GM12878 (cell line): Measurements from ENCODE around the gene RERG. TPM values are rescaled to one million over a fixed set of nuclear protein-coding genes. Genes with fewer than 3 reads are reported as not detected.

ENCODE experiments used
- ATAC-seq: fragments of 200-7000 bp; cut with Tn5 transposase; 3 replicates; pipeline ENCODE4 v1.9.1; 2020; ENCODE audit warnings: mild to moderate bottlenecking, moderate library complexity
- BruUV-seq: library from RNA; stranded (reverse); fragments of 400-500 nt; replicated peaks from 2 replicates; lab custom pipeline; 2021; lab: Mats Ljungman, UMichigan
- CTCF ChIA-PET: fragments of 300-600 bp; sonication (Branson Sonifier 250); formaldehyde crosslinking; extraction: SDS; loops from one replicate; lab custom pipeline; 2021; ENCODE audit warnings: inconsistent platforms; lab: Yijun Ruan, JAX
- POLR2A ChIA-PET: fragments of 350-600 bp; formaldehyde crosslinking; extraction: SDS; loops from one replicate; lab custom pipeline; 2021; ENCODE audit warnings: inconsistent platforms; lab: Charles Lee
- RAD21 ChIA-PET: fragments of 300-600 bp; sonication (Branson Sonifier 250); formaldehyde crosslinking; loops from one replicate; lab custom pipeline; 2023; ENCODE audit warnings: antibody characterized with exemption; ENCODE audit not compliant: unreplicated experiment; lab: Charles Lee
- SMC1A ChIA-PET: fragments of 300-600 bp; sonication (Branson Sonifier 250); formaldehyde crosslinking; loops from one replicate; lab custom pipeline; 2023; ENCODE audit not compliant: unreplicated experiment, uncharacterized antibody; lab: Charles Lee
- DNase-seq: peaks from one replicate; pipeline ENCODE4 v3.0.0-alpha.2; 2011; ENCODE audit warnings: low read depth, low spot score
- FAIRE-seq: peaks from 3 replicates; lab custom pipeline; 2011; peaks lifted over from hg19 to GRCh38; lab: Jason Lieb, UNC
- H2AFZ ChIP-seq: 2 replicates; pipeline ENCODE4 v1.6.0; 2011; ENCODE audit warnings: low read depth, low read length, control low read depth; ENCODE audit not compliant: control insufficient read depth
- H3K27ac ChIP-seq: 2 replicates; pipeline ENCODE4 v1.5.1; 2011; ENCODE audit warnings: control low read depth; ENCODE audit not compliant: control insufficient read depth, insufficient read depth
- H3K27me3 ChIP-seq, 2 experiments: replicated peaks in 1 of 2; 2 replicates each; pipeline versions ENCODE4 v1.6.0 to v1.6.1; 2011; ENCODE audit warnings: low read length in 1 of 2; ENCODE audit not compliant: control insufficient read depth in 2 of 2, insufficient read depth in 2 of 2
- H3K36me3 ChIP-seq, 2 experiments: 2 replicates each; pipeline ENCODE4 v1.5.1; 2011; ENCODE audit warnings: low read length in 1 of 2; ENCODE audit not compliant: control insufficient read depth in 2 of 2, insufficient read depth in 2 of 2
- H3K4me1 ChIP-seq: 2 replicates; pipeline ENCODE4 v1.6.1; 2011; ENCODE audit warnings: mild to moderate bottlenecking, low read length, moderate library complexity, mixed read lengths; ENCODE audit not compliant: control insufficient read depth, insufficient read depth
- H3K4me2 ChIP-seq: 2 replicates; pipeline ENCODE4 v1.6.0; 2011; ENCODE audit warnings: control low read depth; ENCODE audit not compliant: control insufficient read depth, insufficient read depth
- H3K4me3 ChIP-seq: fragments of 200-600 bp; sonication (generic); 2 replicates; pipeline ENCODE4 v1.5.1; 2016
- H3K79me2 ChIP-seq: 2 replicates; pipeline ENCODE4 v1.6.0; 2011; ENCODE audit warnings: low read length; ENCODE audit not compliant: control insufficient read depth, insufficient read depth
- H3K9ac ChIP-seq: 2 replicates; pipeline ENCODE4 v1.8.0; 2011; ENCODE audit warnings: low read length, control low read depth, mixed read lengths; ENCODE audit not compliant: control insufficient read depth, insufficient read depth
- H3K9me3 ChIP-seq: replicated peaks from 3 replicates; pipeline ENCODE4 v1.5.1; 2011; ENCODE audit warnings: mild to moderate bottlenecking, low read length; ENCODE audit not compliant: control insufficient read depth, insufficient read depth
- H4K20me1 ChIP-seq: 2 replicates; pipeline ENCODE4 v1.6.0; 2011; ENCODE audit not compliant: control insufficient read depth, insufficient read depth
- E4F1 ChIP-seq: fragments of 450-650 bp; IDR thresholded peaks from 2 replicates; pipeline ENCODE4 v1.6.1; 2018; ENCODE audit warnings: borderline replicate concordance, mild to moderate bottlenecking; ENCODE audit not compliant: partially characterized antibody
- HDAC6 ChIP-seq: fragments of 200-600 bp; sonication (generic); IDR thresholded peaks from one replicate; pipeline ENCODE4 v1.8.0; 2017; ENCODE audit warnings: antibody characterized with exemption; ENCODE audit not compliant: unreplicated experiment
- IKZF2 ChIP-seq, 2 experiments: fragments of 450-650 bp; IDR thresholded peaks; 2 replicates each; pipeline ENCODE4 v1.6.1; 2017; ENCODE audit warnings: mild to moderate bottlenecking in 2 of 2, moderate library complexity in 2 of 2
- PAX5 ChIP-seq: IDR thresholded peaks from 2 replicates; pipeline ENCODE4 v1.6.1; 2011; ENCODE audit warnings: low read depth, low read length, borderline replicate concordance
- SMAD1 ChIP-seq: fragments of 450-650 bp; IDR thresholded peaks from 2 replicates; pipeline ENCODE4 v1.6.1; 2018; ENCODE audit warnings: mild to moderate bottlenecking, low read depth; ENCODE audit not compliant: partially characterized antibody
- SPI1 ChIP-seq: IDR thresholded peaks from 2 replicates; pipeline ENCODE4 v1.6.1; 2011; ENCODE audit warnings: low read depth, mild to moderate bottlenecking, low read length, moderate library complexity, borderline replicate concordance; ENCODE audit not compliant: insufficient read depth
- ZZZ3 ChIP-seq: IDR thresholded peaks from 2 replicates; pipeline ENCODE4 v1.6.1; 2011; ENCODE audit warnings: low read depth; ENCODE audit not compliant: control insufficient read depth, insufficient read length
- WGBS: methylation state at CpG from one replicate; pipeline ENCODE4 v1.1.6; 2016; ENCODE audit warnings: low lambda C conversion rate; ENCODE audit not compliant: insufficient replicate concordance, insufficient coverage; ENCODE audit errors: missing lambda C conversion rate; 5-methylcytosine and 5-hydroxymethylcytosine counted together
- in situ Hi-C: fragments of 300-500 bp; cut with MboI; formaldehyde crosslinking; loops from 9 replicates; pipeline ENCODE4 v1.14.3; 2018; ENCODE audit warnings: mixed read lengths
- intact Hi-C: fragments of 100-400 bp; cut with micrococcal nuclease; formaldehyde crosslinking; loops from one replicate; pipeline ENCODE4 v1.14.2; 2022; ENCODE audit not compliant: unreplicated experiment
- polyA plus RNA-seq, 11 experiments: library from polyadenylated mRNA; depleted of rRNA in 4 of 11; unstranded in 6 of 11; stranded (reverse) in 5 of 11; fragments of >200 nt; fragmentation: Nextera tagmentation in 4 of 11; fragmentation: Illumina TruSeq in 1 of 11; extraction: Ambion mirVana in 4 of 11; extraction: Trizol in 1 of 11; gene quantifications; 1 replicate in 1 of 11; 2 replicates in 10 of 11; pipeline versions ENCODE4 v1.2.1 to v1.2.3, GENCODE V29; 2011 to 2016; ENCODE audit warnings: inconsistent platforms in 2 of 11, missing spikeins in 2 of 11, low read depth in 1 of 11
- total RNA-seq, 4 experiments: library from RNA; depleted of rRNA in 3 of 4; stranded (reverse); fragments of >200 nt in 3 of 4; fragmentation: Illumina TruSeq in 1 of 4; extraction: Trizol in 1 of 4; gene quantifications; 2 replicates each; pipeline versions ENCODE4 v1.2.1 to v1.2.3, GENCODE V29; 2013 to 2021

Gene RERG
- total and polyA plus RNA-seq, 10 of the 15 experiments (the other 5 are each of a cell fraction or from before 2014, with no cell fraction given): 0.03 to 5.3 (median 0.05) TPM; not detected in 5

- TF ChIP-seq PAX5: no peak
- TF ChIP-seq SPI1: no peak
- no peak for TF ChIP-seq HDAC6
- TF ChIP-seq SMAD1: no peak
Measured at GRCh38 chr12:15173142-15173541, 48.1 kb downstream of the RERG start (continued).

- no peak overlapping the region for H2AFZ ChIP-seq
- no peak overlapping the region for H3K9ac ChIP-seq
- TF ChIP-seq E4F1: no peak
- TF ChIP-seq IKZF2 (IDR thresholded peaks at IDR 0.05): no peak
- TF ChIP-seq ZZZ3: no peak
- TF ChIP-seq, all 136 proteins: peak for 0
- Histone ChIP-seq H3K4me3 (no peak overlapping the region), H3K79me2 (no peaks in the 10 kb centered on the region), H3K4me2 (no peak overlapping the region), H3K9me3 (no peaks in the 10 kb centered on the region), H4K20me1 (no peaks in the 10 kb centered on the region), H3K27me3 (no peaks in the 10 kb centered on the region), H3K27ac (no peak overlapping the region), H3K4me1 (no peaks in the 10 kb centered on the region), H3K36me3 (no peaks in the 10 kb centered on the region)
- FAIRE-seq: no peak
- no peak for ATAC-seq
- POLR2A ChIA-PET: interaction anchor here (0.5 kb wide), 1 partner anchor 91 kb away, joined by 4 read pairs; no protein-coding TSS in a partner anchor
- WGBS: 9% methylated on average over 3 of the region's 3 CpGs
- RAD21 ChIA-PET: no interaction called here
- BruUV-seq: no TSS peak
- DNase-seq: no peak
- in situ Hi-C loops: no loop called here
- intact Hi-C loops: no loop called here
- CTCF ChIA-PET: no interaction called here
- SMC1A ChIA-PET: interaction anchor here (0.7 to 1.0 kb wide), 2 partner anchors 8 to 20 kb away, joined by 3 read pairs; no protein-coding TSS in a partner anchor
Measured at GRCh38 chr12:15172060-15172822, 49.0 kb downstream of the RERG start.
